ENCODE data around the gene FGD1. TPM values are rescaled to one million over a fixed set of nuclear protein-coding genes. Genes with fewer than 3 reads are reported as not detected.

The FGD1 gene
- total RNA-seq, 1 experiment from 2014 or later: 13.9 TPM

DNA sequence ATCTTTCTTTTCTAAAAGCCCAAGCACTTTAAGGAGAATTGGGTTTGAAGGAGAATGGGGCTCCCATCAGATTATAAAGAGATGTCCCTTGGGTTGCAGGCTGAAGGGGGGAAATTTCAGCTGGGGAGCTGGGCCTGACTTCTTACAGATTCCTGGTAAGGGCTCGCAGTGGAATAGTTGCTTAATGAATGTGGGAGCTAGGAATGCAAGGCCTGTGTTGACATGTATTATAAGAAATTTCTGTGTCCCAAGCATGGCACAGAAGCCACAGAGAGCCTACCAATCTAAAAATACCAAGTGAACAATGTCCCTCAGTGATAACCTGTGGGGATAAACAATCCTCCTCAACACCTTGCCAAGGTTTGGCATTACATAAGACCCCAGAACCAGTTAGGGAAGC lies 98.9 kb downstream of the FGD1 start:
- TF ChIP-seq CTCF (IDR thresholded peaks at IDR 0.05; ENCODE audit: unreplicated experiment): no peak
- Mint-ChIP-seq H3K27ac (ENCODE audit: low read depth, unreplicated experiment) (no peak overlapping the region), H3K9me3 (ENCODE audit: unreplicated experiment) (no peaks in the 10 kb centered on the region), H3K4me3 (ENCODE audit: unreplicated experiment) (no peak overlapping the region), H3K4me1 (ENCODE audit: insufficient read depth, unreplicated experiment) (no peaks in the 10 kb centered on the region), H3K36me3 (ENCODE audit: insufficient read depth, unreplicated experiment) (no peaks in the 10 kb centered on the region), H3K27me3 (ENCODE audit: insufficient read depth, unreplicated experiment) (peaks cover 10% of the 10 kb centered on the region)
- peak; percentile 2 for DNase-seq (ENCODE audit: unreplicated experiment)
- intact Hi-C loops (cut with micrococcal nuclease): no loop called here
- ChIA-PET CTCF (no interaction called here), POLR2A (interaction anchor here (0.5 to 0.6 kb wide), 2 partner anchors 9 to 226 kb away, joined by 3 read pairs; no protein-coding TSS in a partner anchor)
- BruUV-seq (replicated peaks): no TSS peak

Other genes starting within 250 kb of the FGD1 start
- gene WNK3, start 138.2 kb downstream of the FGD1 start, total RNA-seq (2022): not detected in 2 replicates
- gene TSR2, start 55.8 kb downstream of the FGD1 start, total RNA-seq (2022): 30.3 and 33.3 TPM in 2 replicates
- gene GNL3L, start 34.0 kb upstream of the FGD1 start, total RNA-seq (2022): 37.6 and 46.2 TPM in 2 replicates